Testis (tissue), 3 donors: ENCODE results near the gene RBBP8NL. TPM values are rescaled to one million over a fixed set of nuclear protein-coding genes. Genes with fewer than 3 reads are reported as not detected.

Source experiments
- DNase-seq: peaks from one replicate; pipeline ENCODE4 v3.0.0-alpha.2; 2019
- H3K27ac ChIP-seq, 2 donors: fragments of 200-600 bp; sonication (generic); one replicate each; pipeline ENCODE4 v1.5.1; 2019
- H3K27me3 ChIP-seq: fragments of 200-600 bp; sonication (generic); one replicate; pipeline ENCODE4 v1.5.1; 2019
- H3K36me3 ChIP-seq: fragments of 200-600 bp; sonication (generic); one replicate; pipeline ENCODE4 v1.5.1; 2017; ENCODE audit warnings: low read depth; ENCODE audit errors: missing control alignments
- H3K4me1 ChIP-seq: fragments of 200-600 bp; sonication (generic); one replicate; pipeline ENCODE4 v1.5.1; 2019
- H3K4me3 ChIP-seq, 2 donors: fragments of 200-600 bp; sonication (generic); one replicate each; pipeline ENCODE4 v1.5.1; 2017 to 2019
- H3K9me3 ChIP-seq: fragments of 200-600 bp; sonication (generic); one replicate; pipeline ENCODE4 v1.5.1; 2017
- CTCF ChIP-seq, 3 experiments: fragments of 450-650 bp in 2 of 3; fragments of 200-600 bp in 1 of 3; sonication (generic) in 1 of 3; IDR thresholded peaks; one replicate each; pipeline ENCODE4 v1.5.1; 2016 to 2019; ENCODE audit warnings: antibody characterized with exemption in 3 of 3, mild to moderate bottlenecking in 2 of 3, moderate library complexity in 1 of 3
- POLR2A ChIP-seq: fragments of 450-650 bp; IDR thresholded peaks from one replicate; pipeline ENCODE4 v1.6.1; 2017; ENCODE audit warnings: antibody characterized with exemption, mild to moderate bottlenecking, moderate library complexity
- WGBS, 2 donors: methylation state at CpG; one replicate each; pipeline ENCODE4 v1.1.5; 2018; 5-methylcytosine and 5-hydroxymethylcytosine counted together
- intact Hi-C: fragments of 100-400 bp; cut with DNase I; formaldehyde crosslinking; loops from one replicate; pipeline ENCODE4 v1.15.1; 2023; ENCODE audit warnings: low total_unique reads
- polyA plus RNA-seq: library from polyadenylated mRNA; stranded (reverse); fragments of 350-450 nt; fragmentation: Illumina TruSeq; extraction: RNeasy Lipid Tissue Mini Kit (QIAGEN cat#74804); gene quantifications from one replicate; pipeline ENCODE4 v1.2.3, GENCODE V29; 2014; ENCODE audit warnings: low read depth, low replicate concordance; ENCODE audit not compliant: insufficient read depth
- total RNA-seq, 2 donors: library from RNA; depleted of rRNA; stranded (reverse); fragments of >200 nt; gene quantifications; one replicate each; pipeline ENCODE4 v1.2.3, GENCODE V29; 2016

The RBBP8NL gene
- total and polyA plus RNA-seq, 3 donors from 2014 or later = 0.81 to 2.8 (median 1.3) TPM

DNA sequence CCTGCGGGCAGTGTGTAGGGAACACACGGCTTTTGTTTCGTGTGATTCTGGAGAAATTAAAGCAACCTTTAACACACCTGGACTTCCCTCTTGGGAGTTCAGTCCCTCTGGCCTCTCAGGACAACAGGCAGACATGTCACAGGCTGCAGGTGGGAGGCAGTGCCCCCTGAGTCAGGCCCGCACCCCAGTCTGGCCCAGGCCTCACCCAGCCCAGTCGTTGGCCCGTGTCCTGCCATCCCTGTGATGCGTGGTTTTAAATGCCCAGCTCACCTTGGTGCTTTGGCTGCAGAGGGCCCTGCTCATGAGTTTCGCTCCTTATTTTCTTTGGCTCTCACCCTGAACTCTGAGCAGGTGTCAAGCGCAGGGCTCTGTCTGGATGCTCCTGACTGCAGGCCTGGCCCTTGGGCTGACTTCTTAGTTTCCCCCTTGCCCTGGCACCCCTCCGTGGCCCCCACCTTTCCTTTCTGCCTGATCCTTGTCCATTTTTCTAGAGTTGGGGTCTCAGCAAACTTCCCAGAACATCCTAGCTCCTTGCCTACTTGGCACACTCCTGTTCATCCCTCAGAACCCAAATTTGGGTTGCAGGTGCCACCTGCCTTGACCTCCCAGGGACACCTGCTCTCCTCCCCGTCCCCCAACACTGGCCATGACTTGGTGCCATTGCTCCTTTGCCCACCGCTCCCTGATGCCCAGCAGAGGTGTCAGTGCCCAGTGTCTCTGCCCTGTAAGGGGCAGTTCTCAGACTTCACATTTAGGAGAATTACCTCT, 18.1 kb downstream of the RBBP8NL start:
- Histone ChIP-seq H3K36me3 (no peaks in the 10 kb centered on the region), H3K27me3 (no peaks in the 10 kb centered on the region), H3K4me3 (no peak overlapping the region), H3K27ac (no peak overlapping the region), H3K9me3 (no peaks in the 10 kb centered on the region), H3K4me1 (peaks cover 31% of the 10 kb centered on the region)
- intact Hi-C loops = no loop called here
- TF ChIP-seq POLR2A (no peak), CTCF (IDR thresholded peaks at IDR 0.05) (no peak)
- DNase-seq = no peak
- WGBS, 2 donors = 72 to 80% methylated on average over 9 to 12 of the region's 12 CpGs

- DNase-seq = no peak
- no peak for TF ChIP-seq POLR2A
- no peak for TF ChIP-seq CTCF (IDR thresholded peaks at IDR 0.05)
- Histone ChIP-seq H3K9me3 (no peaks in the 10 kb centered on the region), H3K36me3 (no peaks in the 10 kb centered on the region), H3K27me3 (no peaks in the 10 kb centered on the region), H3K4me1 (peaks cover 31% of the 10 kb centered on the region), H3K27ac (no peak overlapping the region), H3K4me3 (no peak overlapping the region)
- intact Hi-C loops = no loop called here
- 65 to 86% methylated on average over 11 to 12 of the region's 12 CpGs for WGBS, 2 donors
Measured at GRCh38 chr20:62408640-62409039, 18.7 kb downstream of the RBBP8NL start.

GRCh38 chr20:62408055-62408454, 19.3 kb downstream of the RBBP8NL start:
- Histone ChIP-seq H3K27me3 (no peaks in the 10 kb centered on the region), H3K9me3 (no peaks in the 10 kb centered on the region), H3K4me3 (no peak overlapping the region), H3K4me1 (peaks cover 31% of the 10 kb centered on the region), H3K36me3 (no peaks in the 10 kb centered on the region), H3K27ac (no peak overlapping the region)
- no peak for DNase-seq
- intact Hi-C loops = no loop called here
- no peak for TF ChIP-seq POLR2A
- TF ChIP-seq CTCF (IDR thresholded peaks at IDR 0.05) = no peak
- 75 to 92% methylated on average over 11 to 15 of the region's 15 CpGs for WGBS, 2 donors

DNA sequence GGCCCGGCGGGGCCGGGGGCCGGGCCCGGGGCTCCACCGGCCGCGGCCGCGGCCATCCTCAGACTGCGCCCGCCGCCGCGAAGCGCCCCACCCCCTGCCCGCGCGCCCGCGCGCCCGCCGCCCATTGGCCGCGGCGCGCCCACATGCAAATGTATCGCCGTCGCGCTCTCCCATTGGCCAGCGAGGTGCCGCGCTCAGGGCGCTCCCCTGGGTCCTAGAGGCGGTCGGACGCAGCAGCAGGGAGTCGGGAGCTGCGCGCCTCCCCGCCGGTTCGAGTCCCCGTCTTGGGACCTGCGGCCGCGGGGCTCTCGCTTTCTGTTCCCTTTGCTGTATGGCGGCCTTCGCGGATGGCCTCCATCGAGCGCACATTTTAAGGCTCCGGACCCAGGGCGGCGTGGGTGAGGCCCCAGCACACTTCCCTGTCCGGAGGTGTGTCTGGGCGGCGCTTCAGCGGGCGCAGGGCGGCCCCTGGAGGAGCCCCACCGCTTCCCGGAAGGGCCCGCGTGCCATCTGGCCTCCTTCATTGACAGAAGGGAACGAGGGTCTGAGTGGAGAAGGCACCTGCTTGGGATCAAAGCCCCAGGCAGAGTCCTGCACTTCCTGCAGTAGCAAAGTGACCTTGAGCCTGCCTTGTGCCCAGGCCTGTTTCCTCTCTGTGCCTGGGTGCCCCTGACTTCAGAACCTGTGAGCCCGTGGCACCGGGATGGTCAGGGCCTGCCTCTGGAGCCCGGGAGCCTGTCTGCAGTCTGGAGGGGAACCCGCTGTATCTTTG, 19.9 kb downstream of the RBBP8NL start, which contains the start of gene CABLES2:
TSS of gene CABLES2 (minus strand) at position 65 of the 772 bp plus-strand sequence. CDS start at position 56, 9 bp downstream.
- Histone ChIP-seq H3K27ac (peak within 1 kb of the TSS in 1 of 2 donors; percentile 64), H3K4me1 (peaks cover 31% of the 10 kb centered on the region), H3K36me3 (no peaks in the 10 kb centered on the region), H3K9me3 (no peaks in the 10 kb centered on the region), H3K4me3 (peak within 1 kb of the TSS; percentile 62 to 64), H3K27me3 (no peaks in the 10 kb centered on the region)
- 7 to 77% methylated on average over 4 to 39 of the region's 73 CpGs for WGBS, 2 donors
- intact Hi-C loops = no loop called here
- peak; percentile 96 for DNase-seq
- peak in 2 of 3 experiments; percentile 40 to 67 for TF ChIP-seq CTCF (IDR thresholded peaks at IDR 0.05)
- no peak for TF ChIP-seq POLR2A
